HG02571 (cell line): Measurements from ENCODE around the gene UBR2.
"Not testable (repeated sequence)": the region's sequence is repeated elsewhere in the genome, so short reads cannot be mapped to it uniquely, and the experiment has no call there.

Experiments used
- ATAC-seq: cut with Tn5 transposase; IDR thresholded peaks from one replicate; pipeline ENCODE4 v1.9.1; 2021; ENCODE audit warnings: mild to moderate bottlenecking, moderate library complexity; ENCODE audit not compliant: unreplicated experiment

UBR2 gene

DNA sequence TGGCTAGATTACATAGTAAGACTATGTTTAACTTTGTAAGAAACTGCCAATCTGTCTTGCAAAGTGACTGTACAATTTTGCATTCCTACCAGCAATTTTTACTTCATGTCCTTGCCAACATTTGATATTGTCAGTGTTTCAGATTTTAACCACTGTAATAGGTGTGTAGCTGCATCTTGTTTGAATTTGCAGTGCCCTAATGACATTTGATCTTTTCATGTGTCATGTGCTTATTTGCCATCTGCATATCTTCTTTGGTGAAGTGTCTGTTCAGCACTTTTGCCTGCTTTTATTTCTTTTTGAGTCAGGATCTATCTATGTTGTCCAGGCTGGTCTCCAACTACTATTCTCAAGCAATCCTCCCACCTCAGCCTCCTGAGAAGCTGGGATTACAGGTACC is 161.0 kb downstream of the UBR2 start:
- no peak for ATAC-seq

DNA sequence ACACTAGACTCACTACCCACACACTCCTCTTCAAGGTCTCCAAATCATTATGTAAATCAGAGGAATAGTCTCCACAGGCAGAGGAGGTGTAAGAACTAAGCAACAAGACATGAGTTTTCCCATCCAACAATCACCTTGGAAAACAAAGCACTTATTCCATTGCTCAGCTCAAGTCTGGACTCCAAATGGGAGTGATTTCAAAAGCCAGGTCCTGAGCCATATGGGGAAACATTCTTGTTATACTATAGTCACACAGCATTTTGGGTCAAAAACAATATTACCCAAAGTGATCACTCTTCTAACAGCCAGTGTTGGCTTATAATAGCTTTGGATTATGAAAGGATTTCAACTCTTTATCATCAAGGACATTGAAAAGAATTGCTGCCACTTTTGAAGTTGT is 162.2 kb downstream of the UBR2 start:
- no peak for ATAC-seq

DNA sequence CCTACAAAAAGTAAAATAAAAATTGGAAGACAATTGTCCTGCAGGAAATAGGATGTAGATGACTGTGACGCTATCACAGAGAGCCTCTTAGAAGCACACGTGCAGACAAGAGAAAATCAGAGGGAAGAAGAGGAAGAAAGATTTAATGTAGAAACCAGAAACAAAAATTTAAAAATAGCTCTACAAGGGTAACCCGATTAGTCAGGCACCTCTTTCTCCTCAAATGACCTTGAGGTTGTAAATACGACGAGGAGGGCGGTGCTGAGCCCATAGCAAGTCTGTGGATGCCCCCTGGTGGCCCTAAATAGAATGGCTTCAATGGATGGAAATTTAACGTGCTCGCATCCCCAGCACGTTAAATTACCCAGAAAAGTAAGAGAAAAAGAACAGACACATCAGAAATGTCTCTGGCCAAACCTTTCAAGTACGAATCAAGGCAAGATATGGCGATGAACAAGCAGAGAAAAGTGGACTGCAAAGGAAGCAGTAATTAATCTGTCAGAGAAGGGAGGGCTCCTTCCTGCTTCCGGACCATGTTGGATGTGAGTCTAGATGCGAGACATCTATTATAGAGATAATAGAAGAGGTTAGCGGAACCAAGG is 162.8 kb downstream of the UBR2 start:
- peak; percentile 71 for ATAC-seq

DNA sequence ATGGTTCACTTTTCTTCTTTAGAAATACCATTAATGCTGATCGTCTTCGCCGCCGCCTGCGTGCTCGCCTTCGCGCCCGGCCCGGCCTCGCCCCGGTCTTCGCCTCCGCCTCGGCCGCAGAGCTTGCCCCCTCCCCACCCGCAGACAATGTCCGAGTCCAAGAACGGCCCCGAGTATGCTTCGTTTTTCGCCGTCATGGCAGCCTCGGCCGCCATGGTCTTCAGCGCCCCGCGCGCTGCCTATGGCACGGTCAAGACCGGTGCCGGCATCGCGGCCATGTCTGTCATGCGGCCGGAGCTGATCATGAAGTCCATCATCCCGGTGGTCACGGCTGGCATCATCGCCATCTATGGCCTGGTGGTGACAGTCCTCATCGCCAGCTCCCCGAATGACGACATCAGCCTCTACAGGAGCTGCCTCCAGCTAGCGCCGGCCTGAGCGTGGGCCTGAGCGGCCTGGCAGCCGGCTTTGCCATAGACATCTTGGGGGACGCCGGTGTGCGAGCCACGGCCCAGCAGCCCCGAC is 163.3 kb downstream of the UBR2 start:
- no peak for ATAC-seq

DNA sequence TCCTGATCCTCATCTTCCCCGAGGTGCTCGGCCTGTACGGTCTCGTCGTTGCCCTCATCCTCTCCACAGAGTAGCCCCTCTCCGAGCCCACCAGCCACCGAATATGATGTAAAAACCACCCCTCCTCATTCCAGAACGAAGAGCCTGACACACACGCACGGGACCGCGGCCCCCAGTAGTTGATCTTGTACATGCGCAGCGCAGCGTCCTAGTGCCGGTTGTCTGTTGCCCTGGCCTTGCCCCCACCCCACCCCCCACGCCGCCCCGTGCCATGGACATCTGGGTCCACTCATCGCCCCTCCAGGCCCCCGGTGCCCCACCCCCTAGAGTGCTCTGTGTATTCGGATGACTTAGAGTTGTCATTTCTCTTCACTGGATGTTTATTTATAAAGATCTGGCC is 163.8 kb downstream of the UBR2 start:
- ATAC-seq = no peak

DNA sequence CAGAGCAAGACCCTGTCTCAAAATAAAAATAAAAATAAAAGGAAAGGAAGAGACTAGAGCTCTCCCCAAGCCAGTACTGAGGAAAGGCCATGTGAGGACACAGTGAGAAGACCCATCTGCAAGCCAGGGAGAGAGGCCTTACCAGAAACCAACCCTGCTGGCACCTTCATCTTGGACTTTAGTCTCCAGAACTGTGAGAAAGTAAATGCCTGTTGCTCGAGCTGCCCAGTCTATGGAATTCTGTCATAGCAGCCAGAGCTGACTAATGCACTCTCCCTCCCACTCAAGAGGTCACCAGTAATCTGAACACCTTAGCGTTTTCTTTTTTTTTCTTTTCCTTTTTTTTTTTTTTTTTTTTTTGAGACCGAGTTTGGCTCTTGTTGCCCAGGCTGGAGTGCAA is 165.9 kb downstream of the UBR2 start:
- ATAC-seq = no peak

DNA sequence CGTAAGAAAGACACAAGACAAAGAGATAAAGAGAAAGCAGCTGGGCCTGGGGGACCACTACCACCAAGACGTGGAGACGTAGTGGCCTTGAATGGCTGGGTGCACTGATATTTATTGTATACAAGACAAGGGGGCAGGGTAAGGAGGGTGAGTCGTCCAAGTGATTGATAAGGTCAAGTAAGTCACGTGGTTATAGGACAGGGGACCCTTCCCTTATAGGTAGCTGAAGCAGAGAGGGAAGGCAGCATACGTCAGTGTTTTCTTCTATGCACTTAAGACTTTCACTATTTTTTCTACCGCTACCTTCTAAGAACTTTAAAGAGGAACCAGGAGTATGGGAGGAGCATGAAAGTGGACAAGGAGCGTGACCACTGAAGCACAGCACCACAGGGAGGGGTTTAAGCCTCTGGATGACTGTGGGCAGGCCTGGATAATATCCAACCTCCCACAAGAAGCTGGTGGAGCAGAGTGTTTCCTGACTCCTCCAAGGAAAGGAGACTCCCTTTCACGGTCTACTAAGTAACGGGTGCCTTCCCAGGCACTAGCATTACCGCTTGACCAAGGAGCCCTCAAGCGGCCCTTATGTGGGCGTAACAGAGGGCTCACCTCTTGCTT is 170.1 kb downstream of the UBR2 start:
- not testable (repeated sequence) for ATAC-seq

DNA sequence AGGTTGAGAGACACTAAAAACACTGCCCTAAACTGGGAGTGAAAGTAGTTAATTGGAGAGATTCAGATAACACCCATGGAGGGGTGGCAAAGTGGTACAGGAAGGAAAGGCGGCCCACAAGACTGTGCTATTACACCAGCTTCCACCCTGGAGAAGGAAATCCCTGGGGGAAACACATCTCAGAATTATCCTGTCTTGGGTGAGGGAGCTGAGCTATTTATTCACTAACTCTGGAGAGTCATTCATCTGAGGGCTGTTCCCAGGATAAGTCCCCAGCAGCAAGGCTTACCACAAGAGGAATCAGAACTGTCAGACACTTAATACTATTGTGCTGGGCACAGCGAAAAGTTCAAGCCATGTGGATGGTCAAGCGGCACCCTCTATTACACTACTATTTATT is 172.1 kb downstream of the UBR2 start:
- no peak for ATAC-seq

DNA sequence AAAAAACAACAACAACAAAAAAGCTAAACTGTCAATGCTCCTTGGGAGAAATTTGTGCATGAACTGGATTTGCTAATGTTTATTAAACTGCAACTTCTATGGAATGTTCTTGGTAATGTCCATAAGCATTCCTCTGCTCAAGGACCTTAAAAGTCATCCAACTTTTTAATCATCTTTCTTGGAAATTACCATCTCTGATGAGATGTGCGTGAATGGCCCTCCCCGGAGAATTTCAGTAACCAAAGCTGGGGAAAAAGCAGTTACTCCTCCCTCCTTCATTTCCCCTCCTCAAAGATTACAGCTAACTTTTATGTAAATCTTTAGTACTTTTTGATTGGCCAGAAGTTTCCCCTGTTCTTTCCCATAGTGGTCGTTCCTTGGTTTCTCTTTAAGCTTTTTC is 176.9 kb downstream of the UBR2 start:
- ATAC-seq = no peak

DNA sequence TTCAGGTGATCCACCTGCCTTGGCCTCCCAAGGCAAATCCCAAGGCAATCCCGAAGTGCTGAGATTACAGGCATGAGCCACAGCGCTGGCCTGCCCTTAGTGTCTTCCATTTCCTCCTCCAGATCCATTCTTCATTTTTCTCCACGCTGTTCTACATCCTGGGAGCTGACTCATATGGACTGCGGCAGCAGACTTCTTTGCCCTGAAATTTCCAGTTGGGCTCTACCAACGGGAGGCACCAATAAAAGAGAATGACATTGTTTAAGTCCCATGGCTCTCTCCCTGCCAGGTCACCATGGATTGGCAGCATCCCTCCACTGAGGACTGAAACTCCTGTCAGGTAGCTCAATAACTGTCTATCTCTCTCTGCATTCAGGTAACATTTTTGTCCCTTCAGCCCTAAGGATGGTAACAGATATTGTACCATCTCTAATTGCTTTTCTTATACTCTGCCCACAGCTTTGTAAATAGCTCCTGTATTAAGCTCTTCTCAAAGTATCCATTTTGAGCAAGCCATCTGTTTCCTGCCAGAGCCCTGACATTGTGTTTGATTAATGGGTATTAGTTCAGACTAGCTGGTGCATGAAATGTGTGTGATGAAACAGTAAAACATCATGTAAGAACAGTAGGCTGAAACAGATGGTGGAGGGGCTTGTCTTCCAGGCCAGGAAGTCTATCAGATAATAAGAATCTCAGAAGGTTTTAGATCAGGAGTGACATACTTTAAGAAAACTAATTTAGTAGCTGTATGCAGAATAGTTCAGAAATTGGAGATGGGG is 178.5 kb downstream of the UBR2 start:
- ATAC-seq = no peak
